SK-N-SH (cell line): ENCODE data around the gene LCP2. TPM values are rescaled to one million over a fixed set of nuclear protein-coding genes. Genes with fewer than 3 reads are reported as not detected.

Source experiments
- CTCF ChIA-PET: fragments of 300-600, 350-600 bp; formaldehyde crosslinking; extraction: SDS; loops from one replicate; lab custom pipeline; 2021; lab: Yijun Ruan, JAX
- POLR2A ChIA-PET: fragments of 350-600 bp; sonication (Branson Sonifier 250); formaldehyde crosslinking; extraction: SDS; loops from one replicate; lab custom pipeline; 2020; ENCODE audit warnings: antibody characterized with exemption, inconsistent platforms; lab: Yijun Ruan, JAX
- DNase-seq: peaks from one replicate; pipeline ENCODE4 v3.0.0; 2012
- H2AFZ ChIP-seq: fragments of 200-600 bp; sonication (generic); 2 replicates; pipeline ENCODE4 v1.8.1; 2016; ENCODE audit warnings: antibody characterized with exemption, mild to moderate bottlenecking, low read depth
- H3F3A ChIP-seq: fragments of 200-600 bp; sonication (generic); replicated peaks from 2 replicates; pipeline ENCODE3; 2016; ENCODE audit warnings: antibody characterized with exemption, mild to moderate bottlenecking; ENCODE audit not compliant: insufficient read depth
- H3K27ac ChIP-seq, 2 experiments: fragments of 200-500 bp in 1 of 2; fragments of 200-600 bp in 1 of 2; sonication (Bioruptor generic) in 1 of 2; sonication (generic), shearing (Covaris generic) in 1 of 2; 2 replicates each; pipeline versions ENCODE4 v1.5.1 to v1.6.1; 2014 to 2016; ENCODE audit warnings: low read depth in 2 of 2, inconsistent platforms in 1 of 2, low read length in 1 of 2, mild to moderate bottlenecking in 1 of 2, mixed read lengths in 1 of 2
- H3K27me3 ChIP-seq: fragments of 200-600 bp; sonication (generic), shearing (Covaris generic); 2 replicates; pipeline ENCODE4 v1.6.1; 2016; ENCODE audit warnings: mixed run types; ENCODE audit not compliant: insufficient read depth
- H3K36me3 ChIP-seq, 2 experiments: fragments of 200-500 bp in 1 of 2; fragments of 200-600 bp in 1 of 2; sonication (Bioruptor generic) in 1 of 2; sonication (generic) in 1 of 2; replicated peaks in 1 of 2; 2 replicates each; pipeline versions ENCODE3 to v1.5.1; 2014 to 2016; ENCODE audit warnings: low read length in 1 of 2, mild to moderate bottlenecking in 1 of 2; ENCODE audit not compliant: insufficient read depth in 2 of 2, control insufficient read depth in 1 of 2
- H3K4me1 ChIP-seq, 2 experiments: fragments of 200-500 bp in 1 of 2; fragments of 200-600 bp in 1 of 2; sonication (Bioruptor generic) in 1 of 2; sonication (generic), shearing (Covaris generic) in 1 of 2; 2 replicates each; pipeline versions ENCODE4 v1.5.1 to v1.6.1; 2014 to 2016; ENCODE audit warnings: low read depth in 1 of 2, low read length in 1 of 2, mixed run types in 1 of 2; ENCODE audit not compliant: insufficient read depth in 2 of 2, control insufficient read depth in 1 of 2
- H3K4me2 ChIP-seq: fragments of 200-600 bp; sonication (generic), shearing (Covaris generic); 2 replicates; pipeline ENCODE4 v1.6.1; 2017; ENCODE audit warnings: mixed run types
- H3K4me3 ChIP-seq, 2 experiments: fragments of 200-500 bp in 1 of 2; fragments of 200-600 bp in 1 of 2; sonication (Bioruptor generic) in 1 of 2; sonication (generic), shearing (Covaris generic) in 1 of 2; 2 replicates each; pipeline versions ENCODE4 v1.5.1 to v1.8.1; 2014 to 2016; ENCODE audit warnings: low read depth in 2 of 2, inconsistent platforms in 1 of 2, low read length in 1 of 2, mild to moderate bottlenecking in 1 of 2, mixed read lengths in 1 of 2, moderate library complexity in 1 of 2
- H3K79me2 ChIP-seq: fragments of 200-600 bp; sonication (generic); 2 replicates; pipeline ENCODE4 v1.8.1; 2017; ENCODE audit warnings: mild to moderate bottlenecking; ENCODE audit not compliant: insufficient read depth
- H3K9ac ChIP-seq: fragments of 200-600 bp; sonication (generic); 2 replicates; pipeline ENCODE4 v1.6.1; 2017; ENCODE audit warnings: mixed run types
- H3K9me2 ChIP-seq: fragments of 200-600 bp; sonication (generic); 2 replicates; pipeline ENCODE4 v1.6.1; 2017; ENCODE audit warnings: mixed run types
- H3K9me3 ChIP-seq: fragments of 200-600 bp; sonication (generic); 2 replicates; pipeline ENCODE4 v1.6.1; 2017; ENCODE audit warnings: mixed run types, mild to moderate bottlenecking, moderate library complexity
- H4K20me1 ChIP-seq: fragments of 200-600 bp; sonication (generic); 2 replicates; pipeline ENCODE4 v1.6.1; 2017; ENCODE audit warnings: mild to moderate bottlenecking, mixed run types; ENCODE audit not compliant: insufficient read depth
- CHD2 ChIP-seq: fragments of 150-350 bp; IDR thresholded peaks from 2 replicates; pipeline ENCODE4 v1.6.1; 2018; ENCODE audit warnings: low read length; ENCODE audit not compliant: partially characterized antibody
- CTCF ChIP-seq: fragments of 200-600 bp; sonication (generic); IDR thresholded peaks from 2 replicates; pipeline ENCODE4 v1.6.1; 2017; ENCODE audit warnings: antibody characterized with exemption, mild to moderate bottlenecking, moderate library complexity
- ELF1 ChIP-seq: IDR thresholded peaks from 2 replicates; pipeline ENCODE4 v1.4.0; 2012
- EZH2phosphoT487 ChIP-seq: fragments of 200-600 bp; sonication (generic); IDR thresholded peaks from 2 replicates; pipeline ENCODE4 v1.6.1; 2017; ENCODE audit warnings: low read depth, mixed run types, mild to moderate bottlenecking, antibody characterized with exemption, moderate library complexity, borderline replicate concordance
- GABPA ChIP-seq: IDR thresholded peaks from 2 replicates; pipeline ENCODE4 v1.4.0; 2012; ENCODE audit warnings: low read depth, mild to moderate bottlenecking
- MXI1 ChIP-seq: IDR thresholded peaks from 2 replicates; pipeline ENCODE4 v1.6.1; 2012; ENCODE audit warnings: mild to moderate bottlenecking, low read depth, low read length, improper control_type of control experiment
- NFIC ChIP-seq: IDR thresholded peaks from 2 replicates; pipeline ENCODE4 v1.4.0; 2012; ENCODE audit warnings: borderline replicate concordance
- PBX3 ChIP-seq: IDR thresholded peaks from 2 replicates; pipeline ENCODE4; 2012
- POLR2AphosphoS5 ChIP-seq: IDR thresholded peaks from 2 replicates; pipeline ENCODE4 v1.6.1; 2012; ENCODE audit warnings: low read depth, low read length
- RCOR1 ChIP-seq: fragments of 150-350 bp; IDR thresholded peaks from 2 replicates; pipeline ENCODE4 v1.6.1; 2017; ENCODE audit warnings: antibody characterized with exemption, low read length
- RFX5 ChIP-seq: IDR thresholded peaks from 2 replicates; pipeline ENCODE4 v1.6.1; 2012; ENCODE audit warnings: mild to moderate bottlenecking, improper control_type of control experiment, low read length
- RXRA ChIP-seq: IDR thresholded peaks from 2 replicates; pipeline ENCODE4 v1.4.0; 2012; ENCODE audit warnings: low read depth, mild to moderate bottlenecking, borderline replicate concordance
- SIN3A ChIP-seq: IDR thresholded peaks from 2 replicates; pipeline ENCODE4 v1.6.1; 2012; ENCODE audit warnings: low read depth, mild to moderate bottlenecking, low read length, moderate library complexity, borderline replicate concordance
- TAF1 ChIP-seq: IDR thresholded peaks from 2 replicates; pipeline ENCODE4 v1.6.1; 2012; ENCODE audit warnings: low read depth, mild to moderate bottlenecking, low read length, moderate library complexity, borderline replicate concordance
- TCF12 ChIP-seq: IDR thresholded peaks from 2 replicates; pipeline ENCODE4 v1.4.0; 2012
- ZBTB33 ChIP-seq: IDR thresholded peaks from 2 replicates; pipeline ENCODE4 v1.4.0; 2012; ENCODE audit warnings: low read depth, borderline replicate concordance
- WGBS: methylation state at CpG from one replicate; pipeline ENCODE4 v1.1.6; 2017; ENCODE audit warnings: low lambda C conversion rate; 5-methylcytosine and 5-hydroxymethylcytosine counted together
- polyA plus RNA-seq, 3 experiments: library from polyadenylated mRNA; depleted of rRNA; stranded (reverse); fragments of >200 nt; gene quantifications; 2 replicates each; pipeline ENCODE4 v1.2.3, GENCODE V29; 2012

LCP2 gene
- polyA plus RNA-seq, 1 of the 3 experiments (the other 2 are of a cell fraction), result not detected

GRCh38 chr5:170303549-170303948, 6.0 kb upstream of the LCP2 start (continued):
- TF ChIP-seq ZBTB33, result no peak
- TF ChIP-seq PBX3, result no peak

- Histone ChIP-seq H3F3A (no peaks in the 10 kb centered on the region), H3K36me3 (no peaks in the 10 kb centered on the region), H3K9me3 (no peaks in the 10 kb centered on the region), H3K9me2 (no peaks in the 10 kb centered on the region), H3K4me1 (no peaks in the 10 kb centered on the region; a peak in 1 of 4 replicates), H3K9ac (no peak overlapping the region), H3K79me2 (no peaks in the 10 kb centered on the region), H3K27ac (no peak overlapping the region), H2AFZ (no peak overlapping the region), H3K4me2 (no peak overlapping the region), H4K20me1 (no peaks in the 10 kb centered on the region), H3K27me3 (no peaks in the 10 kb centered on the region; the same call in 1 of the 2 replicates), H3K4me3 (no peak overlapping the region)
- ChIA-PET POLR2A (no interaction called here), CTCF (interaction anchor here (1.1 kb wide), 1 partner anchor 87 kb away, joined by 3 read pairs; no protein-coding TSS in a partner anchor)
- WGBS, result 52% methylated on average over 11 of the region's 17 CpGs
- TF ChIP-seq RXRA, result no peak
- DNase-seq, result no peak
Measured at GRCh38 chr5:170302653-170303501, 5.3 kb upstream of the LCP2 start.

- H3K79me2 ChIP-seq, result no peaks in the 10 kb centered on the region
- H3K4me1 ChIP-seq, result no peaks in the 10 kb centered on the region
- no peaks in the 10 kb centered on the region for H3K9me2 ChIP-seq
- POLR2A ChIA-PET, result no interaction called here
- no peak for DNase-seq
- no peaks in the 10 kb centered on the region for H4K20me1 ChIP-seq
- H3K9me3 ChIP-seq, result no peaks in the 10 kb centered on the region
- no peaks in the 10 kb centered on the region for H3F3A ChIP-seq
- H3K27me3 ChIP-seq, result no peaks in the 10 kb centered on the region; the same call in 1 of the 2 replicates
- H3K4me2 ChIP-seq, result no peak overlapping the region
- WGBS, result 38% methylated on average over 11 of the region's 11 CpGs
- no peak overlapping the region for H3K4me3 ChIP-seq
- H2AFZ ChIP-seq, result no peak overlapping the region
- CTCF ChIA-PET, result no interaction called here
- no peak overlapping the region for H3K9ac ChIP-seq
- H3K36me3 ChIP-seq, result no peaks in the 10 kb centered on the region
- no peak overlapping the region for H3K27ac ChIP-seq
- TF ChIP-seq RXRA (no peak), GABPA (no peak), RCOR1 (no peak), POLR2AphosphoS5 (no peak), ZBTB33 (no peak), MXI1 (no peak), NFIC (no peak), TAF1 (no peak), ELF1 (no peak), EZH2phosphoT487 (no peak), RFX5 (no peak), SIN3A (no peak), CTCF (no peak), CHD2 (no peak), TCF12 (no peak)
Measured at GRCh38 chr5:170301981-170302652, 4.5 kb upstream of the LCP2 start.
